CD8-positive, alpha-beta memory T cell (primary cell): ENCODE measurements around the gene CDC14A. TPM values are rescaled to one million over a fixed set of nuclear protein-coding genes. Genes with fewer than 3 reads are reported as not detected.
A peak's percentile ranks its signal among the peaks of the same experiment; 100 is the strongest.

ENCODE experiments used
- CTCF ChIA-PET: fragments of 350-600 bp; sonication (Branson Sonifier 250); formaldehyde crosslinking; loops from one replicate; lab custom pipeline; 2021; ENCODE audit warnings: antibody characterized with exemption; lab: Charles Lee
- POLR2A ChIA-PET: fragments of 350-600 bp; sonication (Branson Sonifier 250); formaldehyde crosslinking; loops from one replicate; lab custom pipeline; 2021; ENCODE audit warnings: antibody characterized with exemption; lab: Charles Lee
- DNase-seq, 5 donors: peaks; one replicate each; pipeline versions ENCODE4 v3.0.0 to v3.0.0-alpha.2; 2020 to 2022; ENCODE audit warnings: mixed read lengths in 1 of 5
- H3K27ac ChIP-seq: one replicate; pipeline ENCODE4 v1.7.0; 2013; ENCODE audit warnings: low read depth, mild to moderate bottlenecking, low read length, moderate library complexity
- H3K27me3 ChIP-seq: 2 replicates; pipeline ENCODE4 v1.7.0; 2013; ENCODE audit warnings: low read length, mild to moderate bottlenecking; ENCODE audit not compliant: insufficient read depth, poor library complexity, severe bottlenecking
- H3K36me3 ChIP-seq: 2 replicates; pipeline ENCODE4 v1.7.0; 2013; ENCODE audit warnings: mild to moderate bottlenecking, low read length, moderate library complexity; ENCODE audit not compliant: insufficient read depth
- H3K4me1 ChIP-seq: 2 replicates; pipeline ENCODE4 v1.7.0; 2013; ENCODE audit warnings: mild to moderate bottlenecking, low read length, moderate library complexity; ENCODE audit not compliant: insufficient read depth
- H3K4me3 ChIP-seq: 2 replicates; pipeline ENCODE4 v1.7.0; 2013; ENCODE audit warnings: mild to moderate bottlenecking, low read length
- H3K9me3 ChIP-seq: 2 replicates; pipeline ENCODE4 v1.7.0; 2013; ENCODE audit warnings: mild to moderate bottlenecking, low read length
- H3K27ac Mint-ChIP-seq, 8 donors: one replicate each; pipeline ENCODE4 v1.8.0; 2020 to 2021; ENCODE audit warnings: mixed read lengths in 8 of 8, mild to moderate bottlenecking in 6 of 8, inconsistent platforms in 3 of 8, moderate library complexity in 3 of 8
- H3K27me3 Mint-ChIP-seq, 2 donors: one replicate each; pipeline ENCODE4 v1.8.0; 2020 to 2021; ENCODE audit warnings: mixed read lengths in 2 of 2, mild to moderate bottlenecking in 1 of 2, moderate library complexity in 1 of 2
- H3K36me3 Mint-ChIP-seq, 3 donors: one replicate each; pipeline ENCODE4 v1.8.0; 2020 to 2021; ENCODE audit warnings: mixed read lengths in 3 of 3, inconsistent platforms in 1 of 3, mild to moderate bottlenecking in 1 of 3
- H3K4me1 Mint-ChIP-seq, 3 donors: one replicate each; pipeline ENCODE4 v1.8.0; 2020 to 2021; ENCODE audit warnings: mixed read lengths in 3 of 3, inconsistent platforms in 1 of 3, mild to moderate bottlenecking in 1 of 3
- H3K4me3 Mint-ChIP-seq, 7 donors: one replicate each; pipeline ENCODE4 v1.8.0; 2020 to 2021; ENCODE audit warnings: mixed read lengths in 7 of 7, mild to moderate bottlenecking in 6 of 7, moderate library complexity in 4 of 7, inconsistent platforms in 2 of 7
- H3K9me3 Mint-ChIP-seq, 5 donors: one replicate each; pipeline ENCODE4 v1.8.0; 2020 to 2022; ENCODE audit warnings: mixed read lengths in 5 of 5, mild to moderate bottlenecking in 3 of 5, moderate library complexity in 2 of 5, inconsistent platforms in 1 of 5
- polyA plus RNA-seq: library from polyadenylated mRNA; unstranded; fragments of 300-500 nt; fragmentation: Illumina TruSeq; gene quantifications from one replicate; pipeline ENCODE4 v1.2.3, GENCODE V29; 2021
- total RNA-seq, 2 experiments: library from RNA; stranded (reverse); gene quantifications; one replicate each; pipeline ENCODE4 v1.2.3, GENCODE V29; 2021

Gene CDC14A
- total and polyA plus RNA-seq, 3 experiments from 2014 or later: 25.4 to 36.4 (median 27.9) TPM

GRCh38 chr1:100510451-100510850 lies 158.1 kb downstream of the CDC14A start:
- Histone ChIP-seq H3K9me3 (no peaks in the 10 kb centered on the region), H3K4me1 (no peaks in the 10 kb centered on the region), H3K27me3 (no peaks in the 10 kb centered on the region), H3K27ac (no peak overlapping the region), H3K36me3 (peaks cover 28% of the 10 kb centered on the region), H3K4me3 (no peak overlapping the region)
- Mint-ChIP-seq H3K4me3 (no peak overlapping the region), H3K4me1 (peaks cover 15 to 26% (median 20%) of the 10 kb centered on the region in 3 donors), H3K9me3 (no peaks in the 10 kb centered on the region), H3K27ac (no peak overlapping the region), H3K36me3 (peaks cover 11 to 36% (median 12%) of the 10 kb centered on the region in 3 donors), H3K27me3 (no peaks in the 10 kb centered on the region)
- DNase-seq: no peak
- POLR2A ChIA-PET: no interaction called here
- CTCF ChIA-PET: no interaction called here

GRCh38 chr1:100511058-100511457 lies 158.8 kb downstream of the CDC14A start:
- no peaks in the 10 kb centered on the region for H3K4me1 ChIP-seq
- H3K4me3 Mint-ChIP-seq: no peak overlapping the region
- H3K36me3 ChIP-seq: peaks cover 25% of the 10 kb centered on the region
- ChIA-PET POLR2A (no interaction called here), CTCF (interaction anchor here (0.8 kb wide), 1 partner anchor 8 kb away, joined by 3 read pairs; no protein-coding TSS in a partner anchor)
- H3K36me3 Mint-ChIP-seq: peaks cover 11 to 35% (median 13%) of the 10 kb centered on the region in 3 donors
- no peak overlapping the region for H3K4me3 ChIP-seq
- H3K27ac Mint-ChIP-seq: no peak overlapping the region
- no peaks in the 10 kb centered on the region for H3K9me3 Mint-ChIP-seq
- no peak overlapping the region for H3K27ac ChIP-seq
- H3K27me3 ChIP-seq: no peaks in the 10 kb centered on the region
- H3K27me3 Mint-ChIP-seq: no peaks in the 10 kb centered on the region
- H3K4me1 Mint-ChIP-seq: peaks cover 12 to 20% (median 17%) of the 10 kb centered on the region in 3 donors
- DNase-seq: no peak
- H3K9me3 ChIP-seq: no peaks in the 10 kb centered on the region

GRCh38 chr1:100511773-100512172 lies 159.5 kb downstream of the CDC14A start:
- Histone ChIP-seq H3K4me1 (no peaks in the 10 kb centered on the region), H3K9me3 (no peaks in the 10 kb centered on the region), H3K27me3 (no peaks in the 10 kb centered on the region), H3K27ac (no peak overlapping the region), H3K36me3 (peaks cover 31% of the 10 kb centered on the region), H3K4me3 (no peak overlapping the region)
- POLR2A ChIA-PET: interaction anchor here (0.5 kb wide), 1 partner anchor 12 kb away, joined by 3 read pairs; no protein-coding TSS in a partner anchor
- no peak overlapping the region for H3K27ac Mint-ChIP-seq
- H3K4me1 Mint-ChIP-seq: peaks cover 14 to 19% (median 19%) of the 10 kb centered on the region in 3 donors
- no peak overlapping the region for H3K4me3 Mint-ChIP-seq
- DNase-seq: no peak
- H3K9me3 Mint-ChIP-seq: no peaks in the 10 kb centered on the region
- H3K27me3 Mint-ChIP-seq: no peaks in the 10 kb centered on the region
- CTCF ChIA-PET: interaction anchor here (0.8 kb wide), 1 partner anchor 9 kb away, joined by 3 read pairs; no protein-coding TSS in a partner anchor
- H3K36me3 Mint-ChIP-seq: peaks cover 12 to 37% (median 12%) of the 10 kb centered on the region in 3 donors

GRCh38 chr1:100512803-100513352 lies 160.6 kb downstream of the CDC14A start:
- no peaks in the 10 kb centered on the region for H3K4me1 ChIP-seq
- ChIA-PET POLR2A (no interaction called here), CTCF (no interaction called here)
- H3K27ac ChIP-seq: no peak overlapping the region
- no peaks in the 10 kb centered on the region for H3K9me3 Mint-ChIP-seq
- no peaks in the 10 kb centered on the region for H3K27me3 ChIP-seq
- H3K4me3 ChIP-seq: no peak overlapping the region
- no peak for DNase-seq
- peaks cover 13 to 36% (median 14%) of the 10 kb centered on the region in 3 donors for H3K36me3 Mint-ChIP-seq
- H3K4me3 Mint-ChIP-seq: no peak overlapping the region
- H3K4me1 Mint-ChIP-seq: peaks cover 16 to 25% (median 22%) of the 10 kb centered on the region in 3 donors
- peak overlapping the region in 2 of 8 donors; percentile 42 to 46 for H3K27ac Mint-ChIP-seq
- no peaks in the 10 kb centered on the region for H3K27me3 Mint-ChIP-seq
- peaks cover 39% of the 10 kb centered on the region for H3K36me3 ChIP-seq
- no peaks in the 10 kb centered on the region for H3K9me3 ChIP-seq

- DNase-seq: no peak
- H3K9me3 Mint-ChIP-seq: no peaks in the 10 kb centered on the region
- ChIA-PET POLR2A (no interaction called here), CTCF (interaction anchor here (0.6 kb wide), 1 partner anchor 169 kb away, joined by 3 read pairs; no protein-coding TSS in a partner anchor)
- Histone ChIP-seq H3K36me3 (peaks cover 21% of the 10 kb centered on the region), H3K9me3 (no peaks in the 10 kb centered on the region), H3K27me3 (no peaks in the 10 kb centered on the region), H3K4me3 (no peak overlapping the region), H3K27ac (no peak overlapping the region), H3K4me1 (no peaks in the 10 kb centered on the region)
- no peaks in the 10 kb centered on the region for H3K27me3 Mint-ChIP-seq
- peaks cover 12 to 59% (median 18%) of the 10 kb centered on the region in 3 donors for H3K36me3 Mint-ChIP-seq
- H3K27ac Mint-ChIP-seq: peak overlapping the region in 2 of 8 donors; percentile 22 to 23
- peaks cover 12 to 26% (median 14%) of the 10 kb centered on the region in 3 donors for H3K4me1 Mint-ChIP-seq
- no peak overlapping the region for H3K4me3 Mint-ChIP-seq
Measured at GRCh38 chr1:100516857-100517256, 164.6 kb downstream of the CDC14A start.

- H3K27ac Mint-ChIP-seq: peak overlapping the region in 1 of 8 donors; percentile 38
- H3K9me3 Mint-ChIP-seq: no peaks in the 10 kb centered on the region
- peaks cover 12 to 59% (median 18%) of the 10 kb centered on the region in 3 donors for H3K36me3 Mint-ChIP-seq
- H3K27me3 Mint-ChIP-seq: no peaks in the 10 kb centered on the region
- Histone ChIP-seq H3K4me3 (no peak overlapping the region), H3K4me1 (no peaks in the 10 kb centered on the region), H3K36me3 (peaks cover 17% of the 10 kb centered on the region), H3K27me3 (no peaks in the 10 kb centered on the region), H3K9me3 (no peaks in the 10 kb centered on the region), H3K27ac (no peak overlapping the region)
- H3K4me3 Mint-ChIP-seq: no peak overlapping the region
- POLR2A ChIA-PET: no interaction called here
- peaks cover 12 to 26% (median 14%) of the 10 kb centered on the region in 3 donors for H3K4me1 Mint-ChIP-seq
- CTCF ChIA-PET: no interaction called here
- no peak for DNase-seq
Measured at GRCh38 chr1:100517515-100517914, 165.2 kb downstream of the CDC14A start.

GRCh38 chr1:100518023-100518422 lies 165.7 kb downstream of the CDC14A start:
- H3K27ac Mint-ChIP-seq: peak overlapping the region in 1 of 8 donors; percentile 77
- no peak overlapping the region for H3K4me3 Mint-ChIP-seq
- peaks cover 14% of the 10 kb centered on the region for H3K36me3 ChIP-seq
- no peaks in the 10 kb centered on the region for H3K9me3 Mint-ChIP-seq
- no peaks in the 10 kb centered on the region for H3K27me3 ChIP-seq
- POLR2A ChIA-PET: no interaction called here
- H3K4me1 Mint-ChIP-seq: peaks cover 12 to 26% (median 14%) of the 10 kb centered on the region in 3 donors
- H3K4me1 ChIP-seq: no peaks in the 10 kb centered on the region
- no peaks in the 10 kb centered on the region for H3K27me3 Mint-ChIP-seq
- CTCF ChIA-PET: no interaction called here
- DNase-seq: no peak
- H3K9me3 ChIP-seq: no peaks in the 10 kb centered on the region
- no peak overlapping the region for H3K4me3 ChIP-seq
- peaks cover 12 to 59% (median 18%) of the 10 kb centered on the region in 3 donors for H3K36me3 Mint-ChIP-seq
- H3K27ac ChIP-seq: no peak overlapping the region

- no peak overlapping the region for H3K27ac ChIP-seq
- CTCF ChIA-PET: interaction anchor here (1.2 kb wide), 1 partner anchor 9 kb away, joined by 3 read pairs; no protein-coding TSS in a partner anchor
- peaks cover 3 to 6% (median 6%) of the 10 kb centered on the region in 3 donors for H3K4me1 Mint-ChIP-seq
Measured at GRCh38 chr1:100523038-100523652, 170.8 kb downstream of the CDC14A start.

More at GRCh38 chr1:100523038-100523652, 170.8 kb downstream of the CDC14A start:
- Histone ChIP-seq H3K36me3 (no peaks in the 10 kb centered on the region), H3K27me3 (no peaks in the 10 kb centered on the region), H3K9me3 (no peaks in the 10 kb centered on the region), H3K4me1 (no peaks in the 10 kb centered on the region), H3K4me3 (no peak overlapping the region)
- Mint-ChIP-seq H3K27ac (peak overlapping the region in 4 of 8 donors; percentile 1 to 82 (median 60)), H3K4me3 (peak overlapping the region in 1 of 7 donors; percentile 1), H3K9me3 (no peaks in the 10 kb centered on the region), H3K27me3 (no peaks in the 10 kb centered on the region), H3K36me3 (peaks cover 4 to 24% (median 6%) of the 10 kb centered on the region in 3 donors)
- no peak for DNase-seq
- POLR2A ChIA-PET: no interaction called here
